HepG2 (cell line): ENCODE data around the gene CEBPG. TPM values are rescaled to one million over a fixed set of nuclear protein-coding genes. Genes with fewer than 3 reads are reported as not detected.

Experiments used
- ATAC-seq: fragments of 200-7000 bp; cut with Tn5 transposase; 3 replicates; pipeline ENCODE4 v1.9.1; 2020; ENCODE audit warnings: mild to moderate bottlenecking, moderate library complexity
- BruUV-seq: library from RNA; stranded (reverse); fragments of 400-500 nt; replicated peaks from 2 replicates; lab custom pipeline; 2021; lab: Mats Ljungman, UMichigan
- CTCF ChIA-PET: fragments of 300-600 bp; formaldehyde crosslinking; extraction: SDS; loops from one replicate; lab custom pipeline; 2021; ENCODE audit warnings: low total read pairs, inconsistent platforms, low intra/inter-chr PET ratio; lab: Yijun Ruan, JAX
- POLR2A ChIA-PET: fragments of 350-600 bp; sonication (Branson Sonifier 250); formaldehyde crosslinking; loops from one replicate; lab custom pipeline; 2020; ENCODE audit warnings: antibody characterized with exemption, inconsistent platforms; lab: Yijun Ruan, JAX
- DNase-seq: peaks from one replicate; pipeline ENCODE4 v3.0.0-alpha.2; 2015; ENCODE audit warnings: low spot score
- FAIRE-seq: peaks from 3 replicates; lab custom pipeline; 2011; peaks lifted over from hg19 to GRCh38; lab: Jason Lieb, UNC
- H2AFZ ChIP-seq: one replicate; pipeline ENCODE4 v1.6.1; 2011; ENCODE audit warnings: low read length, inconsistent platforms
- H3K27ac ChIP-seq: fragments of 300-600 bp; 3 replicates; pipeline ENCODE4 v1.8.0; 2011; ENCODE audit warnings: mixed run types, mild to moderate bottlenecking, mixed read lengths, low read length, inconsistent platforms; ENCODE audit not compliant: insufficient read depth; ENCODE audit errors: extremely low read length
- H3K27me3 ChIP-seq, 2 experiments: fragments of 200-600 bp in 1 of 2; 2 replicates in 1 of 2; 3 replicates in 1 of 2; pipeline versions ENCODE4 v1.6.0 to v1.8.0; 2011; ENCODE audit warnings: low read length in 2 of 2, mild to moderate bottlenecking in 2 of 2, moderate library complexity in 2 of 2, inconsistent platforms in 1 of 2; ENCODE audit not compliant: insufficient read depth in 2 of 2, control insufficient read depth in 1 of 2
- H3K36me3 ChIP-seq, 2 experiments: fragments of 200-600 bp in 1 of 2; replicated peaks in 1 of 2; 2 replicates in 1 of 2; 3 replicates in 1 of 2; pipeline versions ENCODE4 v1.5.1 to v1.8.0; 2011; ENCODE audit warnings: low read length in 2 of 2, inconsistent platforms in 1 of 2; ENCODE audit not compliant: insufficient read depth in 2 of 2, control insufficient read depth in 1 of 2
- H3K4me1 ChIP-seq: 2 replicates; pipeline ENCODE4 v1.5.1; 2012; ENCODE audit warnings: low read length, inconsistent platforms; ENCODE audit not compliant: insufficient read depth
- H3K4me2 ChIP-seq: 2 replicates; pipeline ENCODE4 v1.6.0; 2011; ENCODE audit warnings: low read depth, low read length, inconsistent platforms
- H3K4me3 ChIP-seq, 3 experiments: fragments of 200-600 bp in 1 of 3; sonication (generic), shearing (Covaris generic) in 1 of 3; replicated peaks in 1 of 3; 2 replicates each; pipeline ENCODE4 v1.5.1; 2011 to 2016; ENCODE audit warnings: low read length in 3 of 3, inconsistent platforms in 2 of 3, low read depth in 2 of 3, mild to moderate bottlenecking in 2 of 3, control low read depth in 1 of 3, mixed read lengths in 1 of 3; ENCODE audit not compliant: insufficient read depth in 1 of 3
- H3K79me2 ChIP-seq: one replicate; pipeline ENCODE4 v1.6.1; 2011; ENCODE audit warnings: low read length, inconsistent platforms; ENCODE audit not compliant: insufficient read depth
- H3K9ac ChIP-seq: 2 replicates; pipeline ENCODE4 v1.6.0; 2011; ENCODE audit warnings: mild to moderate bottlenecking, low read depth, low read length, inconsistent platforms; ENCODE audit not compliant: insufficient read depth
- H3K9me3 ChIP-seq: 2 replicates; pipeline ENCODE4 v1.5.1; 2012; ENCODE audit warnings: mild to moderate bottlenecking, low read length
- H4K20me1 ChIP-seq: 2 replicates; pipeline ENCODE4 v1.6.0; 2011; ENCODE audit warnings: inconsistent platforms, mild to moderate bottlenecking, low read length, moderate library complexity; ENCODE audit not compliant: insufficient read depth
- ARNT ChIP-seq: fragments of 450-650 bp; IDR thresholded peaks from 2 replicates; pipeline ENCODE4 v1.6.1; 2017
- ASH2L ChIP-seq: fragments of 300-600, 200-600 bp; sonication (generic); IDR thresholded peaks from 2 replicates; pipeline ENCODE4 v1.7.0; 2017; ENCODE audit warnings: low read depth, mild to moderate bottlenecking, moderate library complexity, mixed read lengths, low read length; ENCODE audit not compliant: insufficient read length
- BCL6 ChIP-seq: IDR thresholded peaks from 2 replicates; pipeline ENCODE4 v1.6.1; 2016; ENCODE audit warnings: missing genetic modification reagents, missing compliant biosample characterization
- E2F5 ChIP-seq: sonication (generic); formaldehyde crosslinking; conservative IDR thresholded peaks from 2 replicates; pipeline ENCODE4 v1.4.0; 2020; ENCODE audit warnings: missing genetic modification reagents
- MIER2 ChIP-seq: IDR thresholded peaks from 2 replicates; pipeline ENCODE4 v1.6.1; 2016; ENCODE audit warnings: missing biosample characterization, missing genetic modification reagents
- NR3C1 ChIP-seq: sonication (generic); formaldehyde crosslinking; IDR thresholded peaks from 2 replicates; pipeline ENCODE4 v1.4.0; 2020; ENCODE audit warnings: missing genetic modification reagents
- PLRG1 ChIP-seq: fragments of 450-650 bp; conservative IDR thresholded peaks from 2 replicates; pipeline ENCODE4 v1.6.1; 2016
- PPARG ChIP-seq: conservative IDR thresholded peaks from 2 replicates; pipeline ENCODE4 v1.6.1; 2016; ENCODE audit warnings: missing biosample characterization, missing genetic modification reagents
- RFX1 ChIP-seq: fragments of 450-650 bp; IDR thresholded peaks from 2 replicates; pipeline ENCODE4 v1.6.1; 2017
- SP4 ChIP-seq: sonication (generic); formaldehyde crosslinking; IDR thresholded peaks from 2 replicates; pipeline ENCODE4 v1.8.1; 2023; ENCODE audit warnings: mild to moderate bottlenecking, missing genetic modification reagents
- TRIM22 ChIP-seq: fragments of 450-650 bp; IDR thresholded peaks from 2 replicates; pipeline ENCODE4 v1.6.1; 2017
- ZBTB2 ChIP-seq: sonication (generic); formaldehyde crosslinking; IDR thresholded peaks from 2 replicates; pipeline ENCODE4 v1.8.0; 2022; ENCODE audit warnings: low read depth, missing genetic modification reagents
- ZNF232 ChIP-seq: sonication (generic); formaldehyde crosslinking; IDR thresholded peaks from 2 replicates; pipeline ENCODE4 v1.4.0; 2020; ENCODE audit warnings: missing genetic modification reagents, borderline replicate concordance
- ZNF431 ChIP-seq: sonication (generic); formaldehyde crosslinking; IDR thresholded peaks from 2 replicates; pipeline ENCODE4 v1.9.0; 2022; ENCODE audit warnings: missing genetic modification reagents, low read depth, mild to moderate bottlenecking, borderline replicate concordance
- ZNF572 ChIP-seq: sonication (generic); formaldehyde crosslinking; IDR thresholded peaks from 2 replicates; pipeline ENCODE4 v1.5.1; 2020; ENCODE audit warnings: mild to moderate bottlenecking, missing genetic modification reagents
- ZSCAN20 ChIP-seq: sonication (generic); formaldehyde crosslinking; IDR thresholded peaks from 2 replicates; pipeline ENCODE4 v1.4.0; 2020; ENCODE audit warnings: missing genetic modification reagents, mild to moderate bottlenecking, borderline replicate concordance
- WGBS: methylation state at CpG from one replicate; pipeline ENCODE4 v1.1.6; 2017; ENCODE audit warnings: low lambda C conversion rate; 5-methylcytosine and 5-hydroxymethylcytosine counted together
- in situ Hi-C: cut with HindIII; loops from 2 replicates; pipeline ENCODE4 v1.10.0; 2017; ENCODE audit warnings: low pct_unique_long_range_greater_than_20kb; ENCODE audit not compliant: extremely low pct_ligation_motif_present
- intact Hi-C: fragments of 100-400 bp; cut with micrococcal nuclease; formaldehyde crosslinking; loops from one replicate; pipeline ENCODE4 v1.10.0; 2022; ENCODE audit not compliant: unreplicated experiment
- polyA plus RNA-seq, 8 experiments: library from polyadenylated mRNA; depleted of rRNA in 3 of 8; stranded (reverse) in 7 of 8; unstranded in 1 of 8; fragments of >200 nt; fragmentation: Illumina TruSeq in 4 of 8; extraction: Trizol in 4 of 8; gene quantifications; 2 replicates each; pipeline versions ENCODE4 v1.2.1 to v1.2.3, GENCODE V29; 2011 to 2016; ENCODE audit warnings: low read depth in 4 of 8, missing spikeins in 1 of 8, mixed read lengths in 1 of 8; ENCODE audit not compliant: insufficient read depth in 1 of 8
- total RNA-seq, 5 experiments: library from RNA; depleted of rRNA; stranded (reverse); fragments of >200 nt; fragmentation: Illumina TruSeq; extraction: Trizol; gene quantifications; 2 replicates each; pipeline ENCODE4 v1.2.3, GENCODE V29; 2016; ENCODE audit warnings: low read depth in 1 of 5
- TF ChIP-seq, protein P1 (sequence below): sonication (generic); formaldehyde crosslinking; conservative IDR thresholded peaks from 2 replicates; pipeline ENCODE4 v1.8.0; 2022; ENCODE audit warnings: mild to moderate bottlenecking, moderate library complexity, missing genetic modification reagents

CEBPG gene
- total and polyA plus RNA-seq, 2 of the 13 experiments (the other 11 are each of a cell fraction or from before 2014, with no cell fraction given) = 25.7 to 34.3 TPM

- DNase-seq = no peak
- Histone ChIP-seq H3K27ac (no peak overlapping the region), H3K4me1 (peaks cover 16% of the 10 kb centered on the region), H3K36me3 (no peaks in the 10 kb centered on the region), H4K20me1 (no peaks in the 10 kb centered on the region), H3K9ac (no peak overlapping the region), H3K79me2 (no peaks in the 10 kb centered on the region), H3K27me3 (no peaks in the 10 kb centered on the region), H3K9me3 (no peaks in the 10 kb centered on the region), H3K4me2 (no peak overlapping the region), H3K4me3 (no peak overlapping the region), H2AFZ (no peak overlapping the region)
- in situ Hi-C loops (no loop called here), intact Hi-C loops (no loop called here)
- BruUV-seq = no TSS peak
- ChIA-PET CTCF (no interaction called here), POLR2A (no interaction called here)
- no peak for ATAC-seq
- no peak for FAIRE-seq
- WGBS = 90% methylated on average over 8 of the region's 8 CpGs
- TF ChIP-seq E2F5 (CRISPR knock-in tag) (no peak), ZNF572 (CRISPR knock-in tag) (no peak), RFX1 (no peak), BCL6 (no peak), ZNF431 (no peak), NR3C1 (CRISPR knock-in tag) (no peak), SP4 (CRISPR knock-in tag) (no peak), TRIM22 (no peak), ASH2L (no peak), ZBTB2 (CRISPR knock-in tag) (no peak), ARNT (no peak), MIER2 (CRISPR knock-in tag) (no peak), PPARG (no peak), PLRG1 (no peak), ZSCAN20 (CRISPR knock-in tag) (no peak), ZNF232 (no peak)
- TF ChIP-seq, protein P1, sequence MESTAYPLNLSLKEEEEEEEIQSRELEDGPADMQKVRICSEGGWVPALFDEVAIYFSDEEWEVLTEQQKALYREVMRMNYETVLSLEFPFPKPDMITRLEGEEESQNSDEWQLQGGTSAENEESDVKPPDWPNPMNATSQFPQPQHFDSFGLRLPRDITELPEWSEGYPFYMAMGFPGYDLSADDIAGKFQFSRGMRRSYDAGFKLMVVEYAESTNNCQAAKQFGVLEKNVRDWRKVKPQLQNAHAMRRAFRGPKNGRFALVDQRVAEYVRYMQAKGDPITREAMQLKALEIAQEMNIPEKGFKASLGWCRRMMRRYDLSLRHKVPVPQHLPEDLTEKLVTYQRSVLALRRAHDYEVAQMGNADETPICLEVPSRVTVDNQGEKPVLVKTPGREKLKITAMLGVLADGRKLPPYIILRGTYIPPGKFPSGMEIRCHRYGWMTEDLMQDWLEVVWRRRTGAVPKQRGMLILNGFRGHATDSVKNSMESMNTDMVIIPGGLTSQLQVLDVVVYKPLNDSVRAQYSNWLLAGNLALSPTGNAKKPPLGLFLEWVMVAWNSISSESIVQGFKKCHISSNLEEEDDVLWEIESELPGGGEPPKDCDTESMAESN (CRISPR knock-in tag) = no peak
Measured at GRCh38 chr19:33424181-33424580, 50.7 kb downstream of the CEBPG start.
